ENCODE measurements around the gene ARL1. TPM values are rescaled to one million over a fixed set of nuclear protein-coding genes. Genes with fewer than 3 reads are reported as not detected.

Gene ARL1
- total RNA-seq, 1 donor from 2014 or later = 56.2 TPM

DNA sequence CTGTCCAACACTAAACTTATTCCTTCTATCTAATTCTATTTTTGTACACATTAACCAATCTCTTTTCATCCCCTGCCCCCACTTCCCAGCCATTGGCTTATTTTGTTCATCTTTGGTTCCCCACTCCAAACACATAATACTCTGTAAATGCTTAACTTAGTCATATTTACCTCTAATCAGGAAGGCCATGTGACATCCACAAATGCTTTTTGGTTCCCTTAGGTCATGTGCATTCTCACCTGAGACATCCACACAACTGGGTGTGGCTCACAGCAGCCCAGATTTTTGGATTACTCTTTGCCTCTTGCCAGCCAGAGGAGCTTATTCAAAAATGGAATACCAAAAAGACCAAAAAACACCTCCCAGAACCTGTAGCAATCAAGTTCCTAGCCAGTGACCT lies 28.4 kb downstream of the ARL1 start:
- Histone ChIP-seq H3K36me3 (ENCODE audit: control insufficient read depth, insufficient read depth, low read length) (no peaks in the 10 kb centered on the region), H3K27me3 (ENCODE audit: control insufficient read depth, insufficient read depth, low read length) (no peaks in the 10 kb centered on the region), H3K4me3 (ENCODE audit: low read depth, low read length) (no peak overlapping the region)
- no peak for DNase-seq (ENCODE audit: low read depth)
- TF ChIP-seq, protein P1, sequence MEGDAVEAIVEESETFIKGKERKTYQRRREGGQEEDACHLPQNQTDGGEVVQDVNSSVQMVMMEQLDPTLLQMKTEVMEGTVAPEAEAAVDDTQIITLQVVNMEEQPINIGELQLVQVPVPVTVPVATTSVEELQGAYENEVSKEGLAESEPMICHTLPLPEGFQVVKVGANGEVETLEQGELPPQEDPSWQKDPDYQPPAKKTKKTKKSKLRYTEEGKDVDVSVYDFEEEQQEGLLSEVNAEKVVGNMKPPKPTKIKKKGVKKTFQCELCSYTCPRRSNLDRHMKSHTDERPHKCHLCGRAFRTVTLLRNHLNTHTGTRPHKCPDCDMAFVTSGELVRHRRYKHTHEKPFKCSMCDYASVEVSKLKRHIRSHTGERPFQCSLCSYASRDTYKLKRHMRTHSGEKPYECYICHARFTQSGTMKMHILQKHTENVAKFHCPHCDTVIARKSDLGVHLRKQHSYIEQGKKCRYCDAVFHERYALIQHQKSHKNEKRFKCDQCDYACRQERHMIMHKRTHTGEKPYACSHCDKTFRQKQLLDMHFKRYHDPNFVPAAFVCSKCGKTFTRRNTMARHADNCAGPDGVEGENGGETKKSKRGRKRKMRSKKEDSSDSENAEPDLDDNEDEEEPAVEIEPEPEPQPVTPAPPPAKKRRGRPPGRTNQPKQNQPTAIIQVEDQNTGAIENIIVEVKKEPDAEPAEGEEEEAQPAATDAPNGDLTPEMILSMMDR (IDR thresholded peaks at IDR 0.05; ENCODE audit: insufficient read depth, low read length, poor library complexity, severe bottlenecking) = no peak

DNA sequence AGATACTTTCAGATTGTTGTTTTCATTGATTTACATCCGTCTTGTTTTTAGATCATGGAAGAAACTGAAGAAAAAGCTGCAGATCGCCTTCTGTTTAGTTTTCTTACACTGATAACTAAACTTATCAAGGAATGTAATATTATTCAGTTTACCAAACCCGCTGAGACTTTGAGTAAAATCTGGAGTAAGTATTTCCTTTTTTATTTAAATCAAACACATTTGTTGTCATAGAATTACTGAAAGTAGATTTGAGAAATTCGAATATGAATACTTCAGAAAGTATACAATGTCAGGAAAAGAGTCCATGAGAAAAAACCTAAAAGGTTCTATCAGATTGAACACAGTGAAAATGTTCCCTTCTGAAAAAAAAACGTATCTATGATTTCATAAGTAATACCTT lies 32.0 kb downstream of the ARL1 start:
- DNase-seq (ENCODE audit: low read depth) = no peak
- no peak overlapping the region for H3K4me3 ChIP-seq (ENCODE audit: low read depth, low read length)
- TF ChIP-seq, protein P1 (IDR thresholded peaks at IDR 0.05; ENCODE audit: insufficient read depth, low read length, poor library complexity, severe bottlenecking) = no peak
- H3K36me3 ChIP-seq (ENCODE audit: control insufficient read depth, insufficient read depth, low read length) = no peaks in the 10 kb centered on the region
- H3K27me3 ChIP-seq (ENCODE audit: control insufficient read depth, insufficient read depth, low read length) = no peaks in the 10 kb centered on the region

DNA sequence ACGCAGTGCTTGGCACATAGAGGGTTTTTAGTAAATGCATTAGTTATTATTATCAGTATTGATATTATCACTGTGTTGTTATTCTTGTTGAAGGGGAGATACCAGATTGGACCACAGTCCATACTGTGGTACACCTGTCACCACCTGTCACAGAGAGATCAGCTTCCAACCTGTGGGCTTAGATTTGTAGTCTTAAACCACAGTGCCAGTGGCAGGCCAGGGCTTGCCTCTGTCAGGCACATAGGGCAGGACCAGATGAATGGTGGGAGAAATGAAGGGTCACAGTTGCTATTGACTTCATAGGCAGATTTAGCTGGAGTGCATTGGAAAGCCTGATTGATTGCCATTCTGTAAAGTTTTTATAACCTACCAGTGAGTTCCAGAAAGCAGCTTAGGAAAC lies 35.1 kb downstream of the ARL1 start:
- no peak overlapping the region for H3K4me3 ChIP-seq (ENCODE audit: low read depth, low read length)
- H3K36me3 ChIP-seq (ENCODE audit: control insufficient read depth, insufficient read depth, low read length) = no peaks in the 10 kb centered on the region
- TF ChIP-seq, protein P1 (IDR thresholded peaks at IDR 0.05; ENCODE audit: insufficient read depth, low read length, poor library complexity, severe bottlenecking) = no peak
- no peaks in the 10 kb centered on the region for H3K27me3 ChIP-seq (ENCODE audit: control insufficient read depth, insufficient read depth, low read length)
- DNase-seq (ENCODE audit: low read depth) = no peak

DNA sequence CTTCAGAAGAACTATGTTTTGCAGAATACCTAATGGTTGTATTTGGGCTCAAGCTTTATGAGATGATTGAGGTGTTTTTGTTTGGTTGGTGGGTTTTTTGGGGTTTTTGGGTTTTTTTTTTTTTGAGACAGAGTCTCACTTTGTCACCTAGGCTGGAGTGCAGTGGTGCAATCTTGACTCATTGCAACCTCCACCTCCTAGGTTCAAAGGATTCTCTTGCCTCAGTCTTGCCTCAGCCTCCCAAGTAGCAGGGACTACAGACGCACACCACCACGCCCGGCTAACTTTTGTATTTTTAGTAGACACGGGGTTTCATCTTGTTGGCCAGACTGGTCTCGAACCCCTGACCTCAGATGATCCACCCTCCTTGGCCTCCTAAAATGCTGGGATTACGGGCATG lies 39.6 kb downstream of the ARL1 start:
- DNase-seq (ENCODE audit: low read depth) = no peak
- Histone ChIP-seq H3K27me3 (ENCODE audit: control insufficient read depth, insufficient read depth, low read length) (no peaks in the 10 kb centered on the region), H3K4me3 (ENCODE audit: low read depth, low read length) (no peak overlapping the region), H3K36me3 (ENCODE audit: control insufficient read depth, insufficient read depth, low read length) (no peaks in the 10 kb centered on the region)
- TF ChIP-seq, protein P1 (IDR thresholded peaks at IDR 0.05; ENCODE audit: insufficient read depth, low read length, poor library complexity, severe bottlenecking) = no peak

DNA sequence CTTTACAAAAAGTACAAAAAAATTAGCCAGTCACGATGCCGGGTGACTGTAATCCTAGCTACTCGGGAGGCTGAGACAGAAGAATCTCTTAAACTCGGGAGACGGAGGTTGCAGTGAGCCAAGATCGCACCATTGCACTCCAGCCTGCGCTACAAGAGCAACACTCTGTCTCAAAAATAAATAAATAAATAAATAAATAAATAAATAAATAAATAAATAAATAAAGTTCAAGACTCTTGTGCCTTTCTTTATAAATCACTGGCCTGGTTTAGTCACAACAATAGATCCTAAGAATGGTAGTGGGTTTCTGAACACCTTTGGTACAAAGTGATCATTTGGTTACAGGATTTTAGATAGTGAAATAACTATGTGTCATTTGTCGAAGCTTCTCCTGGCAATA lies 46.1 kb downstream of the ARL1 start:
- TF ChIP-seq, protein P1 (IDR thresholded peaks at IDR 0.05; ENCODE audit: insufficient read depth, low read length, poor library complexity, severe bottlenecking) = no peak
- Histone ChIP-seq H3K27me3 (ENCODE audit: control insufficient read depth, insufficient read depth, low read length) (no peaks in the 10 kb centered on the region), H3K36me3 (ENCODE audit: control insufficient read depth, insufficient read depth, low read length) (no peaks in the 10 kb centered on the region)

DNA sequence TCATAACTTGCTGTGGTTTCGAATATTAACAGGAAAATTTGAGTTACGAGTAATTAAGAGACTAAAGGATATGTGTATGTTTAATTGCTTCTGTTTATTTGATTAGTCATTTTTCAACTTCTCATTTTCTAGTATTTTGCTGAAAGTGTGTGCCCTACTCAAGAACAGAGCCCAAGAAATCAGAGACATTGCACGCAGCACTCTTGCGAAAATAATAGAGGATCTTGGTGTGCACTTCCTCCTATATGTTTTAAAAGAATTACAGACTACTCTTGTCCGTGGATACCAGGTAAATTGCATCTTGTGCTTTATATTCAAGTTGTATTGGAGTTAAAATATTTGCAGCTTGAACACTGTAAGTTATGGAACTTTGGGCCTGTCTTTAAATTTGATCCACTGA lies 50.8 kb downstream of the ARL1 start:
- H3K36me3 ChIP-seq (ENCODE audit: control insufficient read depth, insufficient read depth, low read length) = no peaks in the 10 kb centered on the region
- no peak for DNase-seq (ENCODE audit: low read depth)
- H3K27me3 ChIP-seq (ENCODE audit: control insufficient read depth, insufficient read depth, low read length) = no peaks in the 10 kb centered on the region
- no peak overlapping the region for H3K4me3 ChIP-seq (ENCODE audit: low read depth, low read length)
- TF ChIP-seq, protein P1 (IDR thresholded peaks at IDR 0.05; ENCODE audit: insufficient read depth, low read length, poor library complexity, severe bottlenecking) = no peak

More for the DNA sequence above, 46.1 kb downstream of the ARL1 start:
- no peak for DNase-seq (ENCODE audit: low read depth)
- H3K4me3 ChIP-seq (ENCODE audit: low read depth, low read length) = no peak overlapping the region

Measured in kidney epithelial cell (primary cell).